Neural progenitor cell (in vitro differentiated cells): ENCODE measurements around the gene COL25A1. TPM values are rescaled to one million over a fixed set of nuclear protein-coding genes. Genes with fewer than 3 reads are reported as not detected.

Experiments used
- DNase-seq: peaks from one replicate; pipeline ENCODE4 v3.0.0-alpha.2; 2016; ENCODE audit warnings: low spot score
- H2AFZ ChIP-seq: fragments of 200-600 bp; sonication (generic); replicated peaks from 2 replicates; pipeline ENCODE4 v1.6.1; 2016; ENCODE audit warnings: antibody characterized with exemption
- H3F3A ChIP-seq: fragments of 200-600 bp; sonication (generic); 2 replicates; pipeline ENCODE4 v1.6.1; 2016; ENCODE audit warnings: antibody characterized with exemption, low read depth
- H3K27ac ChIP-seq: fragments of 200-600 bp; sonication (generic); 2 replicates; pipeline ENCODE4 v1.5.1; 2016; ENCODE audit warnings: mild to moderate bottlenecking
- H3K27me3 ChIP-seq: fragments of 200-600 bp; sonication (generic); 2 replicates; pipeline ENCODE4 v1.6.1; 2016; ENCODE audit warnings: mild to moderate bottlenecking, moderate library complexity
- H3K36me3 ChIP-seq: fragments of 200-600 bp; sonication (generic); 2 replicates; pipeline ENCODE4 v1.5.1; 2016
- H3K4me1 ChIP-seq: fragments of 200-600 bp; sonication (generic); 2 replicates; pipeline ENCODE4 v1.6.1; 2016; ENCODE audit warnings: mixed run types
- H3K4me2 ChIP-seq: fragments of 200-600 bp; sonication (generic); 2 replicates; pipeline ENCODE4 v1.6.1; 2016
- H3K4me3 ChIP-seq: fragments of 200-600 bp; sonication (generic); 2 replicates; pipeline ENCODE4 v1.5.1; 2016
- H3K79me2 ChIP-seq: fragments of 200-600 bp; sonication (generic); 2 replicates; pipeline ENCODE4 v1.6.1; 2016; ENCODE audit warnings: low read depth
- H3K9ac ChIP-seq: fragments of 200-600 bp; sonication (generic); 2 replicates; pipeline ENCODE4 v1.6.1; 2016
- H3K9me3 ChIP-seq: fragments of 200-600 bp; sonication (generic); 2 replicates; pipeline ENCODE4 v1.5.1; 2016; ENCODE audit warnings: low read depth
- H4K20me1 ChIP-seq: fragments of 200-600 bp; sonication (generic); 2 replicates; pipeline ENCODE4 v1.6.1; 2016; ENCODE audit warnings: low read depth
- H3K27ac Mint-ChIP-seq: 3 replicates; pipeline ENCODE4 v1.8.0; 2021; ENCODE audit warnings: mixed read lengths
- H3K27me3 Mint-ChIP-seq: 2 replicates; pipeline ENCODE4 v1.8.0; 2022; ENCODE audit warnings: low read depth, mild to moderate bottlenecking, inconsistent platforms, moderate library complexity, mixed read lengths; ENCODE audit not compliant: insufficient read depth
- H3K36me3 Mint-ChIP-seq: 3 replicates; pipeline ENCODE4 v1.8.0; 2021; ENCODE audit warnings: mixed read lengths
- H3K4me1 Mint-ChIP-seq: 3 replicates; pipeline ENCODE4 v1.8.0; 2021; ENCODE audit warnings: mixed read lengths
- H3K4me3 Mint-ChIP-seq: 3 replicates; pipeline ENCODE4 v1.8.0; 2021; ENCODE audit warnings: mild to moderate bottlenecking, moderate library complexity, mixed read lengths
- H3K9me3 Mint-ChIP-seq: 3 replicates; pipeline ENCODE4 v1.8.0; 2020; ENCODE audit warnings: mixed read lengths
- CTCF ChIP-seq: fragments of 200-600 bp; sonication (generic); IDR thresholded peaks from 2 replicates; pipeline ENCODE4 v1.5.1; 2017; ENCODE audit warnings: antibody characterized with exemption, mild to moderate bottlenecking
- EZH2 ChIP-seq: fragments of 200-600 bp; sonication (generic); IDR thresholded peaks from 2 replicates; pipeline ENCODE4 v1.6.1; 2017; ENCODE audit warnings: antibody characterized with exemption, mild to moderate bottlenecking, moderate library complexity
- EZH2phosphoT487 ChIP-seq: fragments of 200-600 bp; sonication (generic); IDR thresholded peaks from 2 replicates; pipeline ENCODE4 v1.6.1; 2017; ENCODE audit warnings: antibody characterized with exemption
- total RNA-seq: library from RNA; depleted of rRNA; stranded (reverse); fragments of >200 nt; gene quantifications from 2 replicates; pipeline ENCODE4 v1.2.3, GENCODE V29; 2015; ENCODE audit warnings: low replicate concordance

The COL25A1 gene
- total RNA-seq, 1 donor from 2014 or later = 1.3 TPM

GRCh38 chr4:108926061-108926460 is 376.4 kb downstream of the COL25A1 start:
- H3K36me3 ChIP-seq = no peaks in the 10 kb centered on the region
- no peak for TF ChIP-seq CTCF
- TF ChIP-seq EZH2phosphoT487 = no peak
- no peak for TF ChIP-seq EZH2
- Mint-ChIP-seq H3K27ac (no peak overlapping the region), H3K9me3 (no peaks in the 10 kb centered on the region), H3K4me3 (no peak overlapping the region), H3K27me3 (peaks cover 2% of the 10 kb centered on the region), H3K4me1 (peaks cover 16% of the 10 kb centered on the region), H3K36me3 (no peaks in the 10 kb centered on the region)
- no peak overlapping the region for H3K4me3 ChIP-seq
- H3K27ac ChIP-seq = no peak overlapping the region
- H3K9ac ChIP-seq = no peak overlapping the region
- no peak overlapping the region for H2AFZ ChIP-seq
- no peaks in the 10 kb centered on the region for H3K27me3 ChIP-seq
- no peaks in the 10 kb centered on the region for H3F3A ChIP-seq
- H3K4me1 ChIP-seq = no peaks in the 10 kb centered on the region
- no peaks in the 10 kb centered on the region for H3K79me2 ChIP-seq
- H3K9me3 ChIP-seq = no peaks in the 10 kb centered on the region
- H3K4me2 ChIP-seq = no peak overlapping the region
- no peaks in the 10 kb centered on the region for H4K20me1 ChIP-seq
- no peak for DNase-seq

- TF ChIP-seq CTCF (no peak), EZH2phosphoT487 (no peak), EZH2 (no peak)
- no peak overlapping the region for H3K27ac Mint-ChIP-seq
- Histone ChIP-seq H3K27ac (no peak overlapping the region), H3K4me2 (no peak overlapping the region), H2AFZ (peak overlapping the region; percentile 29), H3F3A (no peaks in the 10 kb centered on the region), H3K9me3 (no peaks in the 10 kb centered on the region), H3K36me3 (no peaks in the 10 kb centered on the region), H4K20me1 (no peaks in the 10 kb centered on the region), H3K4me1 (peaks cover 3% of the 10 kb centered on the region), H3K4me3 (no peak overlapping the region), H3K9ac (no peak overlapping the region), H3K79me2 (no peaks in the 10 kb centered on the region), H3K27me3 (no peaks in the 10 kb centered on the region)
- H3K27me3 Mint-ChIP-seq = peaks cover 3% of the 10 kb centered on the region
- peaks cover 18% of the 10 kb centered on the region for H3K4me1 Mint-ChIP-seq
- H3K9me3 Mint-ChIP-seq = no peaks in the 10 kb centered on the region
- DNase-seq = no peak
- H3K4me3 Mint-ChIP-seq = no peak overlapping the region
- no peaks in the 10 kb centered on the region for H3K36me3 Mint-ChIP-seq
Measured at GRCh38 chr4:108922191-108922590, 380.3 kb downstream of the COL25A1 start.

GRCh38 chr4:108920395-108921087 is 381.9 kb downstream of the COL25A1 start:
- Histone ChIP-seq H2AFZ (no peak overlapping the region), H3K4me1 (peaks cover 5% of the 10 kb centered on the region), H4K20me1 (no peaks in the 10 kb centered on the region), H3K36me3 (no peaks in the 10 kb centered on the region), H3K4me2 (no peak overlapping the region), H3K27me3 (no peaks in the 10 kb centered on the region), H3F3A (no peaks in the 10 kb centered on the region), H3K4me3 (no peak overlapping the region), H3K27ac (no peak overlapping the region), H3K79me2 (no peaks in the 10 kb centered on the region), H3K9ac (no peak overlapping the region), H3K9me3 (no peaks in the 10 kb centered on the region)
- no peaks in the 10 kb centered on the region for H3K36me3 Mint-ChIP-seq
- peaks cover 12% of the 10 kb centered on the region for H3K4me1 Mint-ChIP-seq
- H3K9me3 Mint-ChIP-seq = no peaks in the 10 kb centered on the region
- H3K27me3 Mint-ChIP-seq = peaks cover 3% of the 10 kb centered on the region
- DNase-seq = no peak
- no peak overlapping the region for H3K27ac Mint-ChIP-seq
- H3K4me3 Mint-ChIP-seq = no peak overlapping the region
- TF ChIP-seq EZH2phosphoT487 (no peak), CTCF (no peak), EZH2 (no peak)
